ENCODE data around the gene EXD2.

The EXD2 gene

DNA sequence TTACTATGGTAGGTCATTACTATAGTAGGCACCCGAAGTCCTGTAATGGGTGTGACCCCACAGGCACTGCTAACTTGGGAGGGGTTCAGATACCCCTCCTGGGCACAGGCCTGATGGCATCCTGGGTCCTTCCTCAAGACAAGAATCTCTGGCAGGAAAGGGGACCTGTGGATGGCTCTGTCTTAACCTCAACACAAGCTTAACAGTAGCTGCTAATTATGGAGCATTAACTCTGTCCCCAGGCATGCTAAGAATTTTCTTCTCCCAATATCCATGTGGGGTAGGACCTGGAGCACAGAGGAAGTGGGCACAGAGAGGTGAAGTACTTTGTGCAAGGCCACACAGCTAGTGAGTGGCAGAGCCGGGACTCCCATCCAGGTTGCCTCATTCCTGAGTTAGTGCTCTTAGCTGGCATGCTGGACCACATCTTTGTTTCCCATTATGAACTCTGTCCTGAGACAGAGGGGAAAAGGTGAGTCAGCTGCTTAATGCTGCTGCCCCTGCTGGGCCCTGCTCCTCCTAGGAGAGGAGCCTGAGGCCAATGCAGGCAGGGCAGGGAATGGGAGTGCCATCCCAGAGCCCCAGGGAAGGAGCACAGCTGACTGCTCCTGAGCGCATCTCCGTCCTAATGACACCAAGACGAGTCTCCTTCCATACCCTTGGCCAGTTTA, 100.7 kb downstream of the EXD2 start:
- H3K4me3 ChIP-seq (replicated peaks; ENCODE audit: insufficient read depth, low read length): no peak overlapping the region
- DNase-seq (ENCODE audit: low read depth in 1 of 2, low spot score in 1 of 2): no peak
- no peak overlapping the region for H3K27ac ChIP-seq (replicated peaks)
- TF ChIP-seq GABPA (IDR thresholded peaks at IDR 0.05; ENCODE audit: low read depth) (no peak), SPI1 (IDR thresholded peaks at IDR 0.05; ENCODE audit: borderline replicate concordance, low read depth) (no peak)
- H3K27me3 ChIP-seq (ENCODE audit: insufficient read depth, poor library complexity, severe bottlenecking): no peaks in the 10 kb centered on the region
